Activated CD8-positive, alpha-beta memory T cell treated with anti-CD3 and anti-CD28 coated beads for 24 hours (primary cell): ENCODE measurements around the gene ZCCHC14.
"Not testable (repeated sequence)": the region's sequence is repeated elsewhere in the genome, so short reads cannot be mapped to it uniquely, and the experiment has no call there.

Experiments
- DNase-seq: peaks from one replicate; pipeline ENCODE4 v3.0.0-alpha.2; 2020

Gene ZCCHC14

GRCh38 chr16:87404764-87405625 lies 87.8 kb downstream of the ZCCHC14 start:
- DNase-seq = no peak

- DNase-seq = no peak
Measured at GRCh38 chr16:87395181-87395842, 97.5 kb downstream of the ZCCHC14 start.

GRCh38 chr16:87393680-87394055 lies 99.2 kb downstream of the ZCCHC14 start:
- no peak for DNase-seq

DNA sequence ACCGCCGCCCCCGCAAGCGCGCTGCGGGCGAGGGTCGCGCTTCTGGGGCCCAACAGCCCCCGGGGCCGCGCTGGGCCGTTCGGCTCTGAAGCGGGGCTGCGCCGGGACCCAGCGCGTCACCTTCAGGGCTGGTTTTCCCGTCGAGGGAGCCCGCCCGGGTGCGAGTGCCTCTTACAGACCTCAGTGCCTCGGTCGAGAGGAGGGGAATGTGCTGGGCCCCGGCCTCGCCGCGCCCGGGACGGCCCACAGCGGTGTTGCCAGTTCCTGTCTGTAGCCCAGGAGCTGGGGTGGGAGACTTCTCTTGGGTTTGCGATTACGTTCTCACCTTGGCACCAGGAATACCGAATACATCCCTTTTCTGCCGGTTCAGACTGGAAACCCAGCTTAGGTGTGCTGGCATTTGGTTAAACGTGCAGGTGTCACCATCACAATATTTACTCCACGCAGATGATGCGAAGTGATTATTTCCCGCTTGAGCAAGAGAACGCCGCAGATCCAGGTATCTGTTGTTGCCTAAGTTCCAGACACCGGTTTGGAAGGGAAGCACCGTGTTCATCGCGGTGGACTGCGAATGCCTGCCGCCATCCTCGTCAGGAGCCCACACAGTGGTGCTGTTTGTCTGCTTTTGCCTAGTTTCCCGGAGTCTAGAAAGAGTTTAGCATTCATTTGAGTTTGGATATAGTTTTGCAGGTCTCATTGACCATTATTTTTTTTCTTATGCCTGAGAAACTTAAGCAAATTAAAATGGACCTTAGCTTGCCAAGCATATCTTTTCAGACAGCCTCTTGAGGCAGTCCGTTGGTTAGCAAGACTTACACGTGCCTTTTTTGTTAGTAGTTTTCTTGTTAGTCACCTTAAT lies 99.8 kb downstream of the ZCCHC14 start:
- peak; percentile 75 for DNase-seq

GRCh38 chr16:87391950-87392820 lies 100.6 kb downstream of the ZCCHC14 start, which contains the start of gene MAP1LC3B:
Gene MAP1LC3B (plus strand): TSS chr16:87392336. CDS start chr16:87392428, 92 bp downstream.
- peak; percentile 99 for DNase-seq

DNA sequence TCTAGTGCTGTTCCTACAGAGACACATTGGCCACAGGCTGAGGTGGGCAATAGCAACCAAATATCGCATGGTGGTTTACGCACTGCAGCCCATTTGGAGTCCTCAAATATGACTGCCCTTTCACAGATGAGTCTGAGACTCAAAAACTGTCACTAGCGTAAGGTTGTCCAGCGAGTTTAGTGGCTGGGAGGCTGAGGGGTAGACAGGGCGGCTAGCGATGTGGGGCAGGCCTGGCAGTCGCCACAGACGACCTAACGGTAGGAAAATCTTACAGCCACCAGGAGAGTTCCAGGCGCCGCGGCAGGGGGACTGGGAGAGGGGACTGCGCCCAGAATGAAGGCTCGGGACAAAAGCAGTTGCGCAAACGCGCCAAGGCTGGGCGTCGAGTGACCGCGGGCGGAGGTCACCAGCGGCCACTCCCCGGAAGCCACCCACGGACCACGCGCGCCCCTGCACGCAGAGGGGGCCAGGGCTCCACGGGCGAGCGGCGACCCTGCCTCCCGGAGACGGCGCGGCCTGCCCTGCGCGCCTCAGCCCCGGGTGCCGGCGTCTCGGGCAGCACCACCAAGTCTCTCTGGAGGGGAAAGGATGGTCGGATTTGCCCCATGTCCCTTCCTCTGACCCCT lies 101.4 kb downstream of the ZCCHC14 start:
- no peak for DNase-seq

- DNase-seq = no peak
Measured at GRCh38 chr16:87390641-87391323, 102.0 kb downstream of the ZCCHC14 start.

- not testable (repeated sequence) for DNase-seq
Measured at GRCh38 chr16:87389914-87390313, 102.9 kb downstream of the ZCCHC14 start.

GRCh38 chr16:87389245-87389644 lies 103.6 kb downstream of the ZCCHC14 start:
- no peak for DNase-seq

DNA sequence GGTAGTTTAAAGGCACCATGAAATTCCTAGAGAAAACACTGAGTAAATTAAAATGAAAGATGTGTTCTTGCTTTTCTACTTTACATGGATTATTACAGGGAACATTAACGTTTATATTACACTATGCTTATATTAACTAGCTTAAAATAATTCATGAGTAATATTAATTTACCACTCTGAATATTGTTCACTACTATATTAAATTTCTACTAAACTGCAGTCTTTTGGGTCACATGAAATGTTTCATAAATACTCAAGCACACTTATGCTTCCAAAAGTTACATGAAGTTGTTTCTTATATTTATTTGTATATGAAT lies 104.0 kb downstream of the ZCCHC14 start:
- no peak for DNase-seq

DNA sequence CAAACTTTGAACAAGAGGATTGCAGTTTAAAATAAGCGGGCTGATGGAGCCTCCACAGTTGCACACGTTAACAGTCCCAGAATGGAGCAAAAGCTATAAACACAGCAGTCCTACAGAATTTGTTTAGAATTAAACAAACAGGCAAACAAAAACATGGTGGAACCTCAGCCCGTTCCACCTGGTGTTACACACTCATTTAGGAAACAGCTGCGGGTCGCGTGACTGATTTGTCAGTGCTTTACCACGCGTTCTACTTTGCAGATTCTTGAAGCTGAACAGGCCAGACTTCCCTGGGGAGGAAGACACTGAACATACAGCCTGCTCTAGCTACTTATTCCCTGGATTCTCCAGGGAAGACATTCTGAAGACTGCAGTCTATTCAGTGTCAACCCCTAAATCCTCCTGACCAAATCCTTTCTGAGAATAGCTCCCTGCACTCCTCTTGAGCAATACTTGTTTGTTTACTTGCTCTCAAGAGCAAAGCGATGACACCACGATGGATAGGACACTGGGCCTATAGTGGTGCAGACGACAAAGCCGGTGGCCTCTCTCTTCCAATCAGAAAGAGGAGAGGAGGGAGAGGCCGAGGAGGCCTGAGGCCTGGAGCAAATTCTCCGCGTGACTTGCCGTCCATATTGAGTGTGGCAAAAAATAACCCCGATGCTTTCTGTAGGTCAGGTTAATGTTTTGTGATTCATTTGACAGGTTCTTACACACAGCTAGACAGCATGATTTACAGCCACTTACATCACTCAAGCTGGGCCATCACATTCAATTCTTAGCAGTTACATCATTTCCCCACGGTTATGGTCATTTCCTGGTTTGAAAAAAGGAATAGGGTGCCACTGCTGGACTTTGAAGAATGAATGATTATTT lies 104.6 kb downstream of the ZCCHC14 start:
- peak; percentile 86 for DNase-seq

DNA sequence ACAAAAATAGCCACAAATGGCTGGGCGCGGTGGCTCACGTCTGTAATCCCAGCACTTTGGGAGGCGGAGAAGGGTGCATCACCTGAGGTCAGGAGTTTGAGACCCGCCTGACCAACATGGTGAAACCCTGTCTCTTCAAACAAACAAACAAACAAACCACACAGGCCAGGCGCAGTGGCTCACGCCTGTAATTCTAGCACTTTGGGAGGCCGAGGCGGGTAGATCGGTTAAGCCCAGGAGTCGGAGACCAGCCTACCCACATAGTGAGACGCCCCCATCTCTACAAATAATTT lies 108.0 kb downstream of the ZCCHC14 start:
- DNase-seq = not testable (repeated sequence)

GRCh38 chr16:87384162-87384874 lies 108.5 kb downstream of the ZCCHC14 start:
- DNase-seq = no peak

GRCh38 chr16:87383505-87384161 lies 109.2 kb downstream of the ZCCHC14 start, which contains the start of gene FBXO31:
Gene FBXO31 (minus strand): TSS chr16:87383776. CDS start chr16:87383744, 32 bp downstream.
- peak; percentile 99 for DNase-seq

DNA sequence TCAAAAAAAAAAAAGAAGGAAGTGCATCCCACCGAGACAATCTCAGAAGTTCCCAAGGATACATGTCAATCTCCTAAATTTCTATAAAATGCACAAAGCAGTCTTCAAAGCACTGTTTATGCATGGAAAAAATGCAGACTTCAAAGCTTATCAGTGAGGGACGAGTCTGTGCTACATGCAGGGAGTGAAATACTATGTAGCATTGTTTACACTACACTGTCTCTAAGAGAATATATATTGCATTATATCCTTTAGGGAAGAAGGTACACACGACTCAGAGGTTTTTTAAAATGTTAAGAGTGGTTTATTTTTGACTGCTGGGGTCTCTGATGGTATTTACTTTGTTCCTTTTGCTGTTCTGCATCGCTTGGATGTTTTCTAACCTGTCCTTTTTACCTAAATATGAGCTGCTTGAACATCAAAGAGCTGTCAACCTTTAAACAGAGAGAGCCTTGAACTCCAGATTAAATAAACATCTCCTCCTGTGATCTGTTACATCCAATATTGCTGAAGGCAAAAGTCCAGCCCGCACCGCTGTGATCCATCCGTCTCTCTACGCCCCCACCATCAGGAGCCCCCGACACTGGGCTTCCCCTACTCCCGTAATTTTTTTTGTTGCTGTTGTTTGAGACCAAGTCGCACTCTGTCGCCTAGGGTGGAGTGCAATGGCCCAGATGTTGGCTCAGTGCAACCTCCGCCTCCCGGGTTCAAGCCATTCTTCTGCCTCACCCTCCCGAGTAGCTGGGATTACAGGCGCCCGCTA lies 110.6 kb downstream of the ZCCHC14 start:
- no peak for DNase-seq

GRCh38 chr16:87380881-87381280 lies 111.9 kb downstream of the ZCCHC14 start:
- no peak for DNase-seq

- DNase-seq = no peak
Measured at GRCh38 chr16:87380403-87380802, 112.4 kb downstream of the ZCCHC14 start.

GRCh38 chr16:87379312-87379752 lies 113.5 kb downstream of the ZCCHC14 start:
- not testable (repeated sequence) for DNase-seq
